ENCODE data around the gene FANCI. TPM values are rescaled to one million over a fixed set of nuclear protein-coding genes. Genes with fewer than 3 reads are reported as not detected.

The FANCI gene
- total RNA-seq, 4 donors from 2014 or later, result 7.2 to 24.5 (median 9.4) TPM

- no peak overlapping the region for H3K4me3 ChIP-seq
These were observed 83.3 kb downstream of the FANCI start for GRCh38 chr15:89327113-89327512.

GRCh38 chr15:89328398-89329254, 84.8 kb downstream of the FANCI start:
- Histone ChIP-seq H3K4me3 (no peak overlapping the region), H3K36me3 (peaks cover 95% of the 10 kb centered on the region), H3K9me3 (no peaks in the 10 kb centered on the region), H3K4me1 (peaks cover 49% of the 10 kb centered on the region), H3K27me3 (no peaks in the 10 kb centered on the region), H3K27ac (no peak overlapping the region)
- WGBS, result 88% methylated on average over 10 of the region's 13 CpGs
- DNase-seq (ENCODE audit: low spot score in 2 of 2), result no peak
- TF ChIP-seq, protein P1, sequence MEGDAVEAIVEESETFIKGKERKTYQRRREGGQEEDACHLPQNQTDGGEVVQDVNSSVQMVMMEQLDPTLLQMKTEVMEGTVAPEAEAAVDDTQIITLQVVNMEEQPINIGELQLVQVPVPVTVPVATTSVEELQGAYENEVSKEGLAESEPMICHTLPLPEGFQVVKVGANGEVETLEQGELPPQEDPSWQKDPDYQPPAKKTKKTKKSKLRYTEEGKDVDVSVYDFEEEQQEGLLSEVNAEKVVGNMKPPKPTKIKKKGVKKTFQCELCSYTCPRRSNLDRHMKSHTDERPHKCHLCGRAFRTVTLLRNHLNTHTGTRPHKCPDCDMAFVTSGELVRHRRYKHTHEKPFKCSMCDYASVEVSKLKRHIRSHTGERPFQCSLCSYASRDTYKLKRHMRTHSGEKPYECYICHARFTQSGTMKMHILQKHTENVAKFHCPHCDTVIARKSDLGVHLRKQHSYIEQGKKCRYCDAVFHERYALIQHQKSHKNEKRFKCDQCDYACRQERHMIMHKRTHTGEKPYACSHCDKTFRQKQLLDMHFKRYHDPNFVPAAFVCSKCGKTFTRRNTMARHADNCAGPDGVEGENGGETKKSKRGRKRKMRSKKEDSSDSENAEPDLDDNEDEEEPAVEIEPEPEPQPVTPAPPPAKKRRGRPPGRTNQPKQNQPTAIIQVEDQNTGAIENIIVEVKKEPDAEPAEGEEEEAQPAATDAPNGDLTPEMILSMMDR (IDR thresholded peaks at IDR 0.05), result no peak
- TF ChIP-seq POLR2AphosphoS5 (IDR thresholded peaks at IDR 0.05), result no peak
- TF ChIP-seq EP300 (IDR thresholded peaks at IDR 0.05), result no peak
- no peak for TF ChIP-seq POLR2A (IDR thresholded peaks at IDR 0.05)

More at GRCh38 chr15:89327113-89327512, 83.3 kb downstream of the FANCI start:
- WGBS, result 90% methylated on average over 6 of the region's 6 CpGs
- TF ChIP-seq, protein P1 (IDR thresholded peaks at IDR 0.05), result no peak
- TF ChIP-seq POLR2A (IDR thresholded peaks at IDR 0.05) (no peak), EP300 (IDR thresholded peaks at IDR 0.05) (no peak), POLR2AphosphoS5 (IDR thresholded peaks at IDR 0.05) (no peak)
- Histone ChIP-seq H3K4me1 (peaks cover 34% of the 10 kb centered on the region), H3K9me3 (no peaks in the 10 kb centered on the region), H3K27ac (no peak overlapping the region), H3K27me3 (no peaks in the 10 kb centered on the region), H3K36me3 (peaks cover 95% of the 10 kb centered on the region)
- DNase-seq (ENCODE audit: low spot score in 2 of 2), result no peak

- Histone ChIP-seq H3K9me3 (no peaks in the 10 kb centered on the region), H3K4me1 (peaks cover 53% of the 10 kb centered on the region), H3K36me3 (peaks cover 86% of the 10 kb centered on the region), H3K4me3 (no peak overlapping the region), H3K27me3 (no peaks in the 10 kb centered on the region), H3K27ac (no peak overlapping the region)
- TF ChIP-seq EP300 (IDR thresholded peaks at IDR 0.05) (no peak), POLR2AphosphoS5 (IDR thresholded peaks at IDR 0.05) (no peak), POLR2A (IDR thresholded peaks at IDR 0.05) (no peak)
- TF ChIP-seq, protein P1 (IDR thresholded peaks at IDR 0.05), result no peak
- DNase-seq (ENCODE audit: low spot score in 2 of 2), result peak in 1 of 2 donors; percentile 35
- WGBS, result 37% methylated on average over 8 of the region's 8 CpGs
These were observed 85.7 kb downstream of the FANCI start for GRCh38 chr15:89329329-89330084.

DNA sequence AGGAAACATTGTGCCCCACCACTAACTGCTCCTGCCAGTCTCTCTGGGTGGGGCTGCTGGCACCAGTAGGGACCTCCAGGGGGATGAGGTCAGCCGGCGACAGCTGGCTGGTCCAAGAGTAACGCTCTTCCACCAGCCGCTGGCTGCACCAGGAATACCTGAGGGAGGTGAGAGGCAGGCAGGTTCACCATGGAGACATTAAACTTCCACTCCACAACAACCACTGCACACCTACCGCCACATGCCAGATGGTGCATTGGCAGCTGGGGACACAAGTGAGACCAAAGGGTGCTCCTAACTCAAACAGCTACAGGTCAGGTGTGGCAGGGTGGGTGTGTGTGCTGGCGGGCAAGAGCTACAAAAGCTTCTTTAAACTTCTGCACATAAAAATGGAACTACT, 86.3 kb downstream of the FANCI start:
- no peak overlapping the region for H3K27ac ChIP-seq
- peaks cover 81% of the 10 kb centered on the region for H3K36me3 ChIP-seq
- 44% methylated on average over 6 of the region's 6 CpGs for WGBS
- peak in 1 of 2 donors; percentile 59 for DNase-seq (ENCODE audit: low spot score in 2 of 2)
- peaks cover 55% of the 10 kb centered on the region for H3K4me1 ChIP-seq
- TF ChIP-seq POLR2AphosphoS5 (IDR thresholded peaks at IDR 0.05), result no peak
- TF ChIP-seq, protein P1 (IDR thresholded peaks at IDR 0.05), result no peak
- TF ChIP-seq EP300 (IDR thresholded peaks at IDR 0.05), result no peak
- TF ChIP-seq POLR2A (IDR thresholded peaks at IDR 0.05), result no peak
- no peaks in the 10 kb centered on the region for H3K9me3 ChIP-seq
- H3K4me3 ChIP-seq, result no peak overlapping the region
- H3K27me3 ChIP-seq, result no peaks in the 10 kb centered on the region
